CD4-positive, alpha-beta T cell treated with Interferon alpha-2 for 1 hour (primary cell): ENCODE measurements around the gene SMARCD1.

Experiments used
- DNase-seq, 2 donors: peaks; one replicate each; pipeline ENCODE4 v3.0.0-alpha.2; 2020 to 2022

Gene SMARCD1

GRCh38 chr12:50084775-50085614 is at the start of gene SMARCD1:
Gene SMARCD1, plus strand, starts transcription at chr12:50085342. Its CDS starts 28 bp downstream, at chr12:50085370.
- DNase-seq = peak; percentile 89 to 90

DNA sequence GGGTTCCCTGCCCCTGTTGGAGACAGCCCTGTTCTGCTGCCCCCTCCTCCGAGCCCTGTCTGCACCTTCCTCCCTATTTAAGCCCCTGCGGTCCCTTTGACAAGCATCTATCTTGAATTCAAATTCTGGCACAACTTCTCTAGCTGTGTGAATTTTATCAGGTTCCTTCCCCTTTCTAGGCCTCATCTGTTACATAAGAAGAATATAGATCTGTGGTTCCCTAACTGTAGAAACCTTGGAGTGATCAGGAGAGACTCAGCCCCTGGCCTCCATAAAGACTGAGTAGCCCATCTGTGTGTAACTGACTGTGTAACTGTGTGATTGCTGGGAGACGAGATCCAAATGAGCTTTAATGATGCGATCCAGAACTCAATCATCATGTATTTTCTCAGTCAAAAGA is 46.8 kb upstream of the SMARCD1 start:
- no peak for DNase-seq

- DNase-seq = peak; percentile 70 to 79
Measured at GRCh38 chr12:50039151-50039835, 45.8 kb upstream of the SMARCD1 start.

GRCh38 chr12:50040657-50041056 is 44.5 kb upstream of the SMARCD1 start:
- no peak for DNase-seq

- DNase-seq = no peak
Measured at GRCh38 chr12:50041062-50041860, 43.9 kb upstream of the SMARCD1 start.

DNA sequence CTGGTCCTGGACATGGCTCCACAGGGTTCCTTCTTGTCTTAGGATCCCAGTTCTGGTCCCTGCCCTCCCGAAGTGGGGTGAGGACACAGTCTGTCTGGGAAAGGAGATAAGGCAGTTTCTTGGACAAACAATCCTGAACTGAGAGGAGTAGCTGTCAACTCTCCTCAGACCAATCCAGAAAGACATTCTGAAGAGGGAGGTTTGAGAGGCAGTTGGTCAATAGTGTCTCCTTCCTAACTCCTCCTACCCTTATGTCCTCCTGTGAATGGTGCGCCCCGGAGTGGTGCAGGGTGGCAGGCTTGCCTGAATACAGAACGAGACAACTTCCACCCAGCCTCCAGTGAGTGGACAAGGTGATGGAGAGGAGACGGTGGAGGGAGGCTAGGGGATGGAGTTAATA is 43.2 kb upstream of the SMARCD1 start:
- DNase-seq = no peak

GRCh38 chr12:50042693-50043092 is 42.4 kb upstream of the SMARCD1 start:
- no peak for DNase-seq

GRCh38 chr12:50043308-50043707 is 41.8 kb upstream of the SMARCD1 start:
- DNase-seq = no peak

DNA sequence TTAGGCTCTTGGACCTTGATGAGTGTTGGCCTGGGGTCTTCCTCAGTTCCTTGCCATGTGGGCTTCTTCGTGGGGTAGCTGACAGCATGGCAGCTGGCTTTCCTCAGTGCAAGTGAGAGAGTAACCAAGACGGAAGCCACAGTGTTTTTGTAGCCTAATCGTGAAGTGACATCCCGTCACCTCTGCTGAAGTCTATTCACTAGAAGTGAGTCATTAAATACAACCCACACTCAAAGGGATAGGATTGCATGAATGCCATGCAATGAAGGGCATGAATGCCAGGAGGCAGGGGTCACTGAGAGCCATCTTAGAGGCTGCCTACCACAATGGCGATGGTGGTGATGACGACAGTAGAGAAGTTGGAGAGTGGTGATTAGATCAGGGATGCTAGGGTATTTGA is 41.3 kb upstream of the SMARCD1 start:
- no peak for DNase-seq

DNA sequence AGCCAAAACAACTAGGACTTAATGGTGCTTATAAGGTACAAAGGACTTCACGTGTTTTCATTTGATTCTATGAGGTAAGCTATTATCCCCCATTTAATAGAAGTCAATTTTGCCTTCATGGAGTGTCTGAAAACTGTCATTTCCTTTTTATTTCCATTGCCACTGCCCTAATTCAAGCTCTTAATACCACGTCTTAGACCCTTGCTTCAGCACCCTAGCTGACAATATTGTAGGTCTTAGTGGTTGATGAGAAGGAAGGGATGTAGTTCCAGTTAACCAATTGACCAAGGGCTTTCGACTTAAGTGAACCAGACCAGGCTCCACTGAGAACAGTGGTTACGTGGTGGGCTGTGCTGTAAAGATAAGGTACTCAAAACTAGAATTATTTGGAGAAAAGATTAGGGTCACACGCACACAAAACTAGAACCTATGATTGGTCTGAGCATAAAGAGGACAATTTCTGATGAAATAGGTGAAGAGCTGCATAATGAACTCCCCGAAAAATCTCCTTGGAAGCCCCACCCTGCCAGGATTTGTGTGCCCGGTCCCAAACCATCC is 37.4 kb upstream of the SMARCD1 start:
- DNase-seq = no peak

DNA sequence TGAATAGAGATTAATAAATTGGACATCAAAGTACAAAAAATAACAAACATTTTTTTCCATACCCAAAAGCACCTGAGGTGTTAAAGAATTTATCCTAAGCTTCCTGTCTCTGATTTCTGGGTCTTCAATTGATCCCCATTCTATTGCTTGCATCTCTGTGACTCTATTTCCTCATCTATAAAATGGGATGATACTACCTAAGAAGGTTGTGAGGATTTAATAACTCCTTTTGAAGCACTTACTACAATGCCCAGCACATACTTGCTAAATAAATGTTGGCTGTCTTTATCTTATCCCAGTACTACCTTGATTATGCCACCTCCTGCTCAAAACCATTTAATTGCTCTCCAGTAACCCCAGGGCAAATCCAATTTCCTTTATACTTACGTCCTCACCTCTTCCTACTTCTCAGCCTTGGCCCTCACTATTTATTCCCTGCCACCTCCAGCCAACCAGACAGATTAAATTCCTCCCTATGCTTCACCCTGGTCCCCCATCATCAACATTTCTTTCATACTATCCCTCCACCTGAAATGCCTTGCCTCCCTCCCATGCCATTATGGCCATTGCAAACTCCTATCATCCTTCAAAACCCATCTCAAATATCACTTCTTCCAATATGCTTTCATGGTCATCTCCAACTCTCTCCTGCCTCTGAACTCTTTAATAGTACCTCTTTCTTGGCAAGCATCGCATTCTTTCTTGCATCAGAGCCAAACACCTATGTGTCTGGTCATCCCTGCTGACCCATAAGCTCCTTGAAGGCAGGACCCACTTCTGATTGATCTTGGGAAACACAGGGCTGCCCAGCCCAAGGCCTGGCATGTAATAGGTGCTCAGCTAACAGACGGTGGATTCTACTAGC is 35.7 kb upstream of the SMARCD1 start:
- DNase-seq = no peak

DNA sequence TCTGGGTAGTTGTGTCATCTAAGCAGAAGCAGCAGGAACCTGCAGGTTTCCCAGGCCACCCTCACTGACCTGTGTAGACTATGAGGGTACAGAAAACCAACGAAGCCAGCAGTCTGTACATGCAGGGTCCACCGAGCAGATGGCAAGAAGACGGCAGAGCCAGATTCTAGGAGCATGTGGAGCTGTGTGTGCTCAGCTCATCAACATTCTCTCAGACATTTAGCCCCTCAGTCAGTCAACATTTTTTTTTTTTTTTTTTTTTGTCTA is 35.1 kb upstream of the SMARCD1 start:
- no peak for DNase-seq

GRCh38 chr12:50050410-50051098 is 34.6 kb upstream of the SMARCD1 start:
- peak in 1 of 2 donors; percentile 17 for DNase-seq

- no peak for DNase-seq
Measured at GRCh38 chr12:50051101-50051806, 33.9 kb upstream of the SMARCD1 start.

DNA sequence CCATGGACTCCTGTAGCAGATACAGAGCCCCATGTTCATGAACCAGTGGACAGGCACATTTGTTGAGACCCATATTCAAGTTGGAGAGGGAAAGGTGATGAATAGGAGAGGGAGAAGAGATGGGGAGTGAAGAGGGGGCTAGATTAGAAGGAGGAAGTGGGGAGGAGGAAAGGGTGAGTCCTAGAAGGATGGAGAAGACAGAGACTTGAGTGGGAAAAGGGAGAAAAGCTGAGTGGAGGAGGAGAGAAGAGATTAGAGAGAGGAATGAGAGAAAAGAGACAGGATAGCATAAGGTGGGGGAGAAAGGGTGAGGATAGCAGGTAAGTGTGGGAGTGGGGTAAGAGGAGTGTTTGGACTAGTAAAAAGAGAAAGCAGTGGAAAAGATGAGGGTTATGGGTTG is 32.6 kb upstream of the SMARCD1 start:
- DNase-seq = no peak

GRCh38 chr12:50052964-50053363 is 32.2 kb upstream of the SMARCD1 start:
- DNase-seq = no peak

GRCh38 chr12:50053583-50053982 is 31.6 kb upstream of the SMARCD1 start:
- no peak for DNase-seq

GRCh38 chr12:50055831-50056638 is 29.1 kb upstream of the SMARCD1 start:
- peak; percentile 46 to 60 for DNase-seq

GRCh38 chr12:50056639-50056976 is 28.5 kb upstream of the SMARCD1 start:
- DNase-seq = no peak
